GM12878 (cell line): ENCODE data around the gene GJD3.

Experiments
- ASH2L ChIP-seq: fragments of 300-600, 200-600 bp; sonication (generic); IDR thresholded peaks from 2 replicates; pipeline ENCODE4 v1.6.1; 2017; ENCODE audit warnings: low read depth, mild to moderate bottlenecking, borderline replicate concordance
- CREB1 ChIP-seq: IDR thresholded peaks from 2 replicates; pipeline ENCODE4 v1.6.1; 2012; ENCODE audit warnings: low read depth, mild to moderate bottlenecking, inconsistent platforms
- CREM ChIP-seq: IDR thresholded peaks from 2 replicates; pipeline ENCODE4 v1.6.1; 2014; ENCODE audit warnings: antibody characterized with exemption, low read depth
- CTCF ChIP-seq, 3 experiments: IDR thresholded peaks in 2 of 3; conservative IDR thresholded peaks in 1 of 3; 2 replicates each; pipeline ENCODE4 v1.5.1; 2011; ENCODE audit warnings: low read depth in 3 of 3, low read length in 3 of 3, mild to moderate bottlenecking in 3 of 3, control low read depth in 2 of 3, moderate library complexity in 2 of 3, inconsistent platforms in 1 of 3, mixed read lengths in 1 of 3; ENCODE audit not compliant: control insufficient read depth in 2 of 3, insufficient read depth in 1 of 3; ENCODE audit errors: extremely low read depth in 1 of 3
- GABPA ChIP-seq: IDR thresholded peaks from 2 replicates; pipeline ENCODE4 v1.6.1; 2014; ENCODE audit warnings: antibody characterized with exemption, low read depth, mild to moderate bottlenecking, inconsistent platforms
- MYC ChIP-seq: IDR thresholded peaks from 2 replicates; pipeline ENCODE4 v1.6.1; 2011; ENCODE audit warnings: mild to moderate bottlenecking, low read length, moderate library complexity, inconsistent platforms; ENCODE audit not compliant: insufficient read depth, insufficient replicate concordance, insufficient read length, severe bottlenecking
- RFX5 ChIP-seq: IDR thresholded peaks from 2 replicates; pipeline ENCODE4 v1.6.1; 2011; ENCODE audit warnings: low read depth, low read length, improper control_type of control experiment
- SMAD1 ChIP-seq: fragments of 450-650 bp; IDR thresholded peaks from 2 replicates; pipeline ENCODE4 v1.6.1; 2018; ENCODE audit warnings: mild to moderate bottlenecking, low read depth; ENCODE audit not compliant: partially characterized antibody
- TBL1XR1 ChIP-seq: IDR thresholded peaks from 2 replicates; pipeline ENCODE4 v1.6.1; 2012; ENCODE audit warnings: low read depth, low read length, improper control_type of control experiment
- ZBED1 ChIP-seq: IDR thresholded peaks from 2 replicates; pipeline ENCODE4 v1.6.1; 2016; ENCODE audit warnings: borderline replicate concordance

GRCh38 chr17:40315678-40316570 is 48.6 kb downstream of the GJD3 start:
- TF ChIP-seq CREB1 (no peak), CTCF (IDR thresholded peaks at IDR 0.05 in 2 of 3, conservative IDR thresholded peaks at IDR 0.05 in 1 of 3; ENCODE audit: control insufficient read depth in 2 of 3, extremely low read depth in 1 of 3, insufficient read depth in 1 of 3, low read depth in 3 of 3, low read length in 3 of 3) (no peak), ZBED1 (no peak), MYC (no peak), CREM (no peak), SMAD1 (no peak), TBL1XR1 (no peak), RFX5 (no peak), ASH2L (no peak), GABPA (no peak)
